Head of caudate nucleus (tissue), 42 donors: ENCODE results near the gene UGDH.
"Not testable (repeated sequence)": the region's sequence is repeated elsewhere in the genome, so short reads cannot be mapped to it uniquely, and the experiment has no call there.

Source experiments
- DNase-seq, 42 donors: peaks; one replicate each; pipeline versions ENCODE4 v3.0.0 to v3.0.0-alpha.2; 2020 to 2021; ENCODE audit warnings: mixed read lengths in 7 of 42
- intact Hi-C: fragments of 100-400 bp; cut with DNase I; formaldehyde crosslinking; loops from one replicate; pipeline ENCODE4 v1.15.0; 2022

UGDH gene

DNA sequence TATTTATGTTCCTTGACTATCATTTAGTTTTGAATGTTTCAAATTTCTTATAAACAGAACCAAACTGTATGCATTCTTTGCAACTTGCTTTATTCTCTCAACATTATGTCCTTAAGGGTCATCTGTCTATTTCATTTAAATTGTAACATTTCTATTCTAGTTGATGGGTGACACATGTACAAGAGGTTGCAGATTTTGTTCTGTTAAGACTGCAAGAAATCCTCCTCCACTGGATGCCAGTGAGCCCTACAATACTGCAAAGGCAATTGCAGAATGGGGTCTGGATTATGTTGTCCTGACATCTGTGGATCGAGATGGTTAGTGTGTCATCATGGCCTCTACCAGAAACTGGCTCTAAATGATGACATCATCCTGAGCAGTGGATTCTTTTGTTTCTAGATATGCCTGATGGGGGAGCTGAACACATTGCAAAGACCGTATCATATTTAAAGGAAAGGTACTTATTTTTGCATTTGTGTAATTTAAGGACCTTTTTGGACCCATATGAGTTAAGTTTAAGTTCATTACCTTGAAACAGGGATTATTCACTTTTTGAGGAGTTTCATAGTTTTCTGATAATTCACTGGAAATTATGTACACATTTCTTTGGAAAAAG lies 62.2 kb downstream of the UGDH start:
- intact Hi-C loops, result loop anchor here (5.0 kb wide), 1 partner anchor 172 kb away; the partner anchor contains the start of gene SMIM14
- no peak for DNase-seq

- DNase-seq, result peak; percentile 76 to 97 (median 93)
- intact Hi-C loops, result loop anchor here (10.0 kb wide), 2 partner anchors 94 to 554 kb away; partner anchors contain the start of gene RFC1
Measured at GRCh38 chr4:39458505-39459300, 68.5 kb downstream of the UGDH start, which contains the start of the genes LIAS and RPL9. Gene LIAS (plus strand): TSS chr4:39459056. CDS start chr4:39459118, 62 bp downstream. Gene RPL9 (minus strand): TSS chr4:39458922. CDS start chr4:39458439, 483 bp downstream.

DNA sequence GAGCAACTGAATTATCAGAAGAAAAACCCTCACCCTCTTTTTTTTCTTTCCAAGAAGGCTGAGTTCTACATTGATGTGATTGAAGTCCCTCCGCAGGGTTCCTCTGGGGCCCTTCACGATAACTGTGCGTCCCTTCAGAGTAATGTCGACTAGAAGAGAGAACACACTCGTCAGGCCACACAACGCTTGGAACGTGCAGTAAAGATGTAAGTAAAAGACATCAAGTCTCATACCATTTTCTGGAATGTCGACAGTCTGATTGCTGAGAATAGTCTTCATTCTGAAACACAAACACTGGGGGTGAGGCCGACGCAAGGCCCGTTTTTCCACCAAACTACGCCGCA lies 69.1 kb downstream of the UGDH start:
- intact Hi-C loops, result loop anchor here (10.0 kb wide), 2 partner anchors 93 to 553 kb away; partner anchors contain the start of gene RFC1
- DNase-seq, result not testable (repeated sequence)

GRCh38 chr4:39456946-39457763 lies 70.1 kb downstream of the UGDH start:
- no peak for DNase-seq
- intact Hi-C loops, result loop anchor here (10.0 kb wide), 2 partner anchors 92 to 552 kb away; partner anchors contain the start of gene RFC1

GRCh38 chr4:39455486-39455885 lies 71.8 kb downstream of the UGDH start:
- intact Hi-C loops, result loop anchor here (10.0 kb wide), 2 partner anchors 91 to 551 kb away; partner anchors contain the start of gene RFC1
- no peak for DNase-seq

GRCh38 chr4:39453738-39454137 lies 73.5 kb downstream of the UGDH start:
- no peak for DNase-seq
- intact Hi-C loops, result loop anchor here (10.0 kb wide), 2 partner anchors 89 to 549 kb away; partner anchors contain the start of gene RFC1

- intact Hi-C loops, result loop anchor here (10.0 kb wide), 2 partner anchors 88 to 548 kb away; partner anchors contain the start of gene RFC1
- no peak for DNase-seq
Measured at GRCh38 chr4:39452860-39453587, 74.2 kb downstream of the UGDH start.

- intact Hi-C loops, result loop anchor here (10.0 kb wide), 2 partner anchors 88 to 548 kb away; partner anchors contain the start of gene RFC1
- DNase-seq, result no peak
Measured at GRCh38 chr4:39452153-39452859, 74.9 kb downstream of the UGDH start.

DNA sequence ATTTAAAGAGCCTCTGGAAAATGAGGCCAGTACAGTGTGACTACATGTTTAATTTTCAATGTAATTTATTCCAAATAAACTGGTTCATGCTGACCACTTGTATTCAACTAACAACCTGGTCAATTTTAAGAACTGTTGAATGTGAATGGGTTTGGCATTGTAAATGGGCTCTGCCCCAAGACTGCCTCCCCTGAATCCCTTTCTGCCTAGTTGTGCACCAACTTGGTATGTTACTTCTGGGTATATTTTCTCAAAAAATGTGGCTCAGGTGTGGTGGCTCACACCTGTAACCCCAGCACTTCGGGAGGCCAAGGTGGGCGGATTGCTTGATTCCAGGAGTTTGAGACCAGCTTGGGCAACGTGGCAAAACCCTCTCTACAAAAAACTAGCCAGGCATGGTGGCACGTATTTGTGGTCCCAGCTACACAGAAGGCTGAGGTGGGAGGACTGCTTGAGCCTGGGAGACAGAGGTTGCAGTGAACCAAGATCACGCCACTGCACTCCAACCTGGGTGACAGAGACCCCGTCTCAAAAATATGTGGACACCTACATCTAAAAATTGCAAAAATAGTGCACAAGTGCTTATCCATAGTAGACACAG lies 75.7 kb downstream of the UGDH start:
- intact Hi-C loops, result loop anchor here (10.0 kb wide), 2 partner anchors 87 to 547 kb away; partner anchors contain the start of gene RFC1
- DNase-seq, result no peak

DNA sequence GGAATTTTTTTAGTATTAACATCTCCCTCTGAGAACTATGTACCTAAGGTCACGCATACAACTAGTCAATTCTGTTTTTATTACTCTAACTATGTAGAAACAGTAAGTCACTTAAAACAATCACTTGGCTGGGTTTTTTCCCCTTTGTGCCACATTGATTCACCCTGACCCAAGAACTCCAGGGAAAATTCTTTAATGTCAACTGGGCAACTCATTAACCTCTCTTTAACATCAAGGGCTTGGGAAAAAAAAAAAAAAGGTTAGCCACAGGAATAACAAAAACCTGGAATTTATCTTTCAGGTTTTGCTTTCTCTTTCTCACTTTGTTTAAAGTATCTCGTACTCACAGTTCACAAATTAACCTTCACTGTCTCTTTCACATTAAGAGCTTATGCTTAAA lies 76.6 kb downstream of the UGDH start:
- intact Hi-C loops, result loop anchor here (10.0 kb wide), 2 partner anchors 86 to 546 kb away; partner anchors contain the start of gene RFC1

More for the DNA sequence above, 76.6 kb downstream of the UGDH start:
- no peak for DNase-seq
